Right lobe of liver (tissue), 6 donors: Measurements from ENCODE around the gene XRCC4. TPM values are rescaled to one million over a fixed set of nuclear protein-coding genes. Genes with fewer than 3 reads are reported as not detected.

Experiments
- ATAC-seq, 4 donors: fragments of 200-7000 bp; cut with Tn5 transposase; one replicate each; pipeline ENCODE4 v1.9.1; 2020; ENCODE audit warnings: mild to moderate bottlenecking in 4 of 4, moderate library complexity in 4 of 4
- DNase-seq, 3 donors: peaks; one replicate each; pipeline ENCODE4 v3.0.0-alpha.2; 2020
- H3K27ac ChIP-seq, 3 donors: fragments of 200-600 bp; one replicate each; pipeline ENCODE4 v1.8.0; 2022
- H3K27me3 ChIP-seq, 2 donors: fragments of 200-600 bp; one replicate each; pipeline ENCODE4 v1.8.0; 2022
- H3K36me3 ChIP-seq, 4 donors: fragments of 200-600 bp; sonication (generic) in 1 of 4; one replicate each; pipeline versions ENCODE4 v1.5.1 to v1.8.0; 2017 to 2022; ENCODE audit warnings: control low read depth in 1 of 4
- H3K4me1 ChIP-seq, 4 donors: fragments of 200-600 bp; sonication (generic) in 1 of 4; one replicate each; pipeline versions ENCODE4 v1.5.1 to v1.8.0; 2017 to 2022; ENCODE audit warnings: control low read depth in 1 of 4
- H3K4me3 ChIP-seq, 3 donors: fragments of 200-600 bp; one replicate each; pipeline ENCODE4 v1.8.0; 2022
- H3K9me3 ChIP-seq, 4 donors: fragments of 200-600 bp; sonication (generic) in 1 of 4; one replicate each; pipeline versions ENCODE4 v1.5.1 to v1.8.0; 2017 to 2022; ENCODE audit warnings: control low read depth in 1 of 4
- CTCF ChIP-seq, 4 donors: fragments of 200-600 bp in 3 of 4; fragments of 450-650 bp in 1 of 4; IDR thresholded peaks; one replicate each; pipeline versions ENCODE4 v1.5.1 to v1.8.0; 2016 to 2022; ENCODE audit warnings: antibody characterized with exemption in 4 of 4, mild to moderate bottlenecking in 2 of 4
- POLR2A ChIP-seq: fragments of 450-650 bp; IDR thresholded peaks from one replicate; pipeline ENCODE4 v1.6.1; 2017; ENCODE audit warnings: antibody characterized with exemption, mild to moderate bottlenecking
- WGBS: methylation state at CpG from one replicate; pipeline ENCODE4 v1.1.6; 2018; ENCODE audit warnings: low coverage, low lambda C conversion rate; ENCODE audit not compliant: insufficient coverage; ENCODE audit errors: missing lambda C conversion rate; 5-methylcytosine and 5-hydroxymethylcytosine counted together
- intact Hi-C, 2 donors: fragments of 100-400 bp; cut with DNase I; formaldehyde crosslinking; loops; one replicate each; pipeline versions ENCODE4 v1.11.2 to v1.14.1; 2022
- total RNA-seq, 6 experiments: library from RNA; depleted of rRNA in 2 of 6; stranded (reverse); fragments of >200 nt in 2 of 6; fragmentation: NEBNext Ultra II Directional in 3 of 6; extraction: Animal tissue kit (Norgen Biotek cat#: 25700) in 3 of 6; gene quantifications; one replicate each; pipeline versions ENCODE4 v1.1.0 to v1.2.4, GENCODE V29; 2016 to 2023
- donor health status: DM: no; HTN: yes; CAD: no.
- donor health status: DM: no; HTN: no; CAD: no.
- donor health status: DM: no; HTN: no; CAD: no.
- donor health status: DM: no; HTN: yes; CAD: no.
- donor health status: DM: no; HTN: yes; CAD: no.

The XRCC4 gene
- total RNA-seq, 6 experiments from 2014 or later = 1.6 to 4.8 (median 2.5) TPM

GRCh38 chr5:83277154-83277553 is 199.8 kb downstream of the XRCC4 start:
- Histone ChIP-seq H3K27me3 (no peaks in the 10 kb centered on the region), H3K4me3 (no peak overlapping the region), H3K9me3 (no peaks in the 10 kb centered on the region), H3K4me1 (no peaks in the 10 kb centered on the region), H3K27ac (no peak overlapping the region), H3K36me3 (no peaks in the 10 kb centered on the region)
- WGBS = 65% methylated on average over 4 of the region's 4 CpGs
- ATAC-seq (no peak), DNase-seq (no peak)
- intact Hi-C loops = no loop called here
- TF ChIP-seq CTCF (IDR thresholded peaks at IDR 0.05) (no peak), POLR2A (no peak)

- DNase-seq = no peak
- Histone ChIP-seq H3K4me1 (no peaks in the 10 kb centered on the region), H3K27me3 (no peaks in the 10 kb centered on the region), H3K9me3 (no peaks in the 10 kb centered on the region), H3K36me3 (no peaks in the 10 kb centered on the region), H3K4me3 (no peak overlapping the region), H3K27ac (no peak overlapping the region)
- intact Hi-C loops = no loop called here
- ATAC-seq = no peak
- WGBS = 71% methylated on average over 2 of the region's 2 CpGs
- no peak for TF ChIP-seq CTCF (IDR thresholded peaks at IDR 0.05)
- TF ChIP-seq POLR2A = no peak
These were observed 200.6 kb downstream of the XRCC4 start for GRCh38 chr5:83277953-83278352.

- H3K36me3 ChIP-seq = no peaks in the 10 kb centered on the region
- H3K27ac ChIP-seq = no peak overlapping the region
- intact Hi-C loops = no loop called here
- H3K9me3 ChIP-seq = no peaks in the 10 kb centered on the region
- no peak overlapping the region for H3K4me3 ChIP-seq
- 86% methylated on average over 2 of the region's 2 CpGs for WGBS
- ATAC-seq (no peak), DNase-seq (no peak)
- no peak for TF ChIP-seq CTCF (IDR thresholded peaks at IDR 0.05)
- no peak for TF ChIP-seq POLR2A
- H3K27me3 ChIP-seq = no peaks in the 10 kb centered on the region
- H3K4me1 ChIP-seq = no peaks in the 10 kb centered on the region
These were observed 203.8 kb downstream of the XRCC4 start for GRCh38 chr5:83281176-83281575.

- ATAC-seq = no peak
- no peaks in the 10 kb centered on the region for H3K27me3 ChIP-seq
- TF ChIP-seq POLR2A = no peak
- no peak for TF ChIP-seq CTCF (IDR thresholded peaks at IDR 0.05)
- no peak overlapping the region for H3K4me3 ChIP-seq
- no peaks in the 10 kb centered on the region for H3K36me3 ChIP-seq
- intact Hi-C loops = no loop called here
- no peak for DNase-seq
- H3K27ac ChIP-seq = no peak overlapping the region
- H3K9me3 ChIP-seq = no peaks in the 10 kb centered on the region
- no peaks in the 10 kb centered on the region for H3K4me1 ChIP-seq
These were observed 204.3 kb downstream of the XRCC4 start for GRCh38 chr5:83281658-83282057.

GRCh38 chr5:83283761-83284160 is 206.4 kb downstream of the XRCC4 start:
- intact Hi-C loops = no loop called here
- no peaks in the 10 kb centered on the region for H3K9me3 ChIP-seq
- WGBS = 60% methylated on average over 3 of the region's 3 CpGs
- TF ChIP-seq CTCF (IDR thresholded peaks at IDR 0.05) (no peak), POLR2A (no peak)
- DNase-seq = no peak
- no peaks in the 10 kb centered on the region for H3K36me3 ChIP-seq
- no peak for ATAC-seq
- H3K27me3 ChIP-seq = no peaks in the 10 kb centered on the region
- no peak overlapping the region for H3K4me3 ChIP-seq
- no peak overlapping the region for H3K27ac ChIP-seq
- no peaks in the 10 kb centered on the region for H3K4me1 ChIP-seq
